K562 (cell line): ENCODE measurements around the gene MYCBP. TPM values are rescaled to one million over a fixed set of nuclear protein-coding genes. Genes with fewer than 3 reads are reported as not detected.

Source experiments
- ARID4B ChIP-seq: sonication (generic); formaldehyde crosslinking; IDR thresholded peaks from 2 replicates; pipeline ENCODE4 v1.8.0; 2022; ENCODE audit warnings: mild to moderate bottlenecking, missing genetic modification reagents
- E2F4 ChIP-seq: sonication (generic); formaldehyde crosslinking; IDR thresholded peaks from 2 replicates; pipeline ENCODE4 v1.8.0; 2022; ENCODE audit warnings: mild to moderate bottlenecking, low read depth, missing genetic modification reagents
- GATA2 ChIP-seq: sonication (generic); formaldehyde crosslinking; IDR thresholded peaks from 2 replicates; pipeline ENCODE4 v1.4.0; 2020; ENCODE audit warnings: mild to moderate bottlenecking, missing genetic modification reagents
- GTF2E2 ChIP-seq: fragments of 200-800 bp; sonication (Bioruptor generic); IDR thresholded peaks from 2 replicates; pipeline ENCODE4 v1.6.1; 2016; ENCODE audit warnings: missing genetic modification characterization, missing compliant biosample characterization
- MIER1 ChIP-seq: fragments of 450-650 bp; IDR thresholded peaks from 2 replicates; pipeline ENCODE4 v1.6.1; 2016; ENCODE audit warnings: antibody characterized with exemption, mild to moderate bottlenecking, low read depth
- NFRKB ChIP-seq: fragments of 450-650 bp; IDR thresholded peaks from 2 replicates; pipeline ENCODE4 v1.6.1; 2016; ENCODE audit warnings: low read depth
- PHF20 ChIP-seq: fragments of 450-650 bp; IDR thresholded peaks from 2 replicates; pipeline ENCODE4 v1.6.1; 2018; ENCODE audit not compliant: partially characterized antibody
- RFX1 ChIP-seq: fragments of 450-650 bp; IDR thresholded peaks from 2 replicates; pipeline ENCODE4 v1.6.1; 2016; ENCODE audit warnings: mild to moderate bottlenecking, moderate library complexity
- TFAM ChIP-seq: fragments of 250-450 bp; sonication (Bioruptor Pico); conservative IDR thresholded peaks from 2 replicates; pipeline ENCODE4 v1.5.0; 2021; ENCODE audit warnings: mild to moderate bottlenecking, moderate library complexity
- ZBTB17 ChIP-seq: fragments of 450-650 bp; formaldehyde crosslinking; IDR thresholded peaks from 2 replicates; pipeline ENCODE4 v1.4.0; 2020; ENCODE audit warnings: mild to moderate bottlenecking
- polyA plus RNA-seq, 8 experiments: library from polyadenylated mRNA; depleted of rRNA in 4 of 8; stranded (reverse) in 5 of 8; unstranded in 3 of 8; fragments of >200 nt; fragmentation: Nextera tagmentation in 2 of 8; fragmentation: Illumina TruSeq in 1 of 8; extraction: Ambion mirVana in 2 of 8; extraction: Trizol in 1 of 8; gene quantifications; 2 replicates each; pipeline versions ENCODE4 v1.2.1 to v1.2.3, GENCODE V29; 2011 to 2014; ENCODE audit warnings: inconsistent platforms in 1 of 8, missing spikeins in 1 of 8
- total RNA-seq, 7 experiments: library from RNA; depleted of rRNA in 6 of 7; stranded (reverse); fragments of >200 nt in 6 of 7; fragmentation: Illumina TruSeq in 2 of 7; extraction: Trizol in 2 of 7; gene quantifications; 2 replicates each; pipeline versions ENCODE4 v1.2.1 to v1.2.3, GENCODE V29; 2011 to 2021; ENCODE audit warnings: low replicate concordance in 1 of 7
- TF ChIP-seq, protein P1 (sequence below): fragments of 250-450 bp; sonication (Bioruptor Pico); IDR thresholded peaks from 2 replicates; pipeline ENCODE4 v1.4.0; 2020
- TF ChIP-seq, protein P2 (sequence below): fragments of 450-650 bp; IDR thresholded peaks from 2 replicates; pipeline ENCODE4 v1.7.1; 2018; ENCODE audit warnings: mild to moderate bottlenecking, low read depth; ENCODE audit not compliant: partially characterized antibody

MYCBP gene
- total and polyA plus RNA-seq, 9 of the 15 experiments (the other 6 are each of a cell fraction or from before 2014, with no cell fraction given): 32.3 to 253 (median 72.9) TPM

- TF ChIP-seq ARID4B (CRISPR knock-in tag) (0 out of 2 replicates have a peak, but pooled peaks have one; percentile 51), GATA2 (peak; percentile 95), GTF2E2 (tag) (no peak), MIER1 (no peak), E2F4 (CRISPR knock-in tag) (no peak), ZBTB17 (CRISPR knock-in tag) (peak; percentile 83), NFRKB (no peak), PHF20 (peak; percentile 19), TFAM (no peak), RFX1 (no peak)
- TF ChIP-seq, protein P1, sequence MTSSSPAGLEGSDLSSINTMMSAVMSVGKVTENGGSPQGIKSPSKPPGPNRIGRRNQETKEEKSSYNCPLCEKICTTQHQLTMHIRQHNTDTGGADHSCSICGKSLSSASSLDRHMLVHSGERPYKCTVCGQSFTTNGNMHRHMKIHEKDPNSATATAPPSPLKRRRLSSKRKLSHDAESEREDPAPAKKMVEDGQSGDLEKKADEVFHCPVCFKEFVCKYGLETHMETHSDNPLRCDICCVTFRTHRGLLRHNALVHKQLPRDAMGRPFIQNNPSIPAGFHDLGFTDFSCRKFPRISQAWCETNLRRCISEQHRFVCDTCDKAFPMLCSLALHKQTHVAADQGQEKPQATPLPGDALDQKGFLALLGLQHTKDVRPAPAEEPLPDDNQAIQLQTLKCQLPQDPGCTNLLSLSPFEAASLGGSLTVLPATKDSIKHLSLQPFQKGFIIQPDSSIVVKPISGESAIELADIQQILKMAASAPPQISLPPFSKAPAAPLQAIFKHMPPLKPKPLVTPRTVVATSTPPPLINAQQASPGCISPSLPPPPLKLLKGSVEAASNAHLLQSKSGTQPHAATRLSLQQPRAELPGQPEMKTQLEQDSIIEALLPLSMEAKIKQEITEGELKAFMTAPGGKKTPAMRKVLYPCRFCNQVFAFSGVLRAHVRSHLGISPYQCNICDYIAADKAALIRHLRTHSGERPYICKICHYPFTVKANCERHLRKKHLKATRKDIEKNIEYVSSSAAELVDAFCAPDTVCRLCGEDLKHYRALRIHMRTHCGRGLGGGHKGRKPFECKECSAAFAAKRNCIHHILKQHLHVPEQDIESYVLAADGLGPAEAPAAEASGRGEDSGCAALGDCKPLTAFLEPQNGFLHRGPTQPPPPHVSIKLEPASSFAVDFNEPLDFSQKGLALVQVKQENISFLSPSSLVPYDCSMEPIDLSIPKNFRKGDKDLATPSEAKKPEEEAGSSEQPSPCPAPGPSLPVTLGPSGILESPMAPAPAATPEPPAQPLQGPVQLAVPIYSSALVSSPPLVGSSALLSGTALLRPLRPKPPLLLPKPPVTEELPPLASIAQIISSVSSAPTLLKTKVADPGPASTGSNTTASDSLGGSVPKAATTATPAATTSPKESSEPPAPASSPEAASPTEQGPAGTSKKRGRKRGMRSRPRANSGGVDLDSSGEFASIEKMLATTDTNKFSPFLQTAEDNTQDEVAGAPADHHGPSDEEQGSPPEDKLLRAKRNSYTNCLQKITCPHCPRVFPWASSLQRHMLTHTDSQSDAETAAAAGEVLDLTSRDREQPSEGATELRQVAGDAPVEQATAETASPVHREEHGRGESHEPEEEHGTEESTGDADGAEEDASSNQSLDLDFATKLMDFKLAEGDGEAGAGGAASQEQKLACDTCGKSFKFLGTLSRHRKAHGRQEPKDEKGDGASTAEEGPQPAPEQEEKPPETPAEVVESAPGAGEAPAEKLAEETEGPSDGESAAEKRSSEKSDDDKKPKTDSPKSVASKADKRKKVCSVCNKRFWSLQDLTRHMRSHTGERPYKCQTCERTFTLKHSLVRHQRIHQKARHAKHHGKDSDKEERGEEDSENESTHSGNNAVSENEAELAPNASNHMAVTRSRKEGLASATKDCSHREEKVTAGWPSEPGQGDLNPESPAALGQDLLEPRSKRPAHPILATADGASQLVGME: peak; percentile 81; the same call in 1 of the 2 replicates
- TF ChIP-seq, protein P2, sequence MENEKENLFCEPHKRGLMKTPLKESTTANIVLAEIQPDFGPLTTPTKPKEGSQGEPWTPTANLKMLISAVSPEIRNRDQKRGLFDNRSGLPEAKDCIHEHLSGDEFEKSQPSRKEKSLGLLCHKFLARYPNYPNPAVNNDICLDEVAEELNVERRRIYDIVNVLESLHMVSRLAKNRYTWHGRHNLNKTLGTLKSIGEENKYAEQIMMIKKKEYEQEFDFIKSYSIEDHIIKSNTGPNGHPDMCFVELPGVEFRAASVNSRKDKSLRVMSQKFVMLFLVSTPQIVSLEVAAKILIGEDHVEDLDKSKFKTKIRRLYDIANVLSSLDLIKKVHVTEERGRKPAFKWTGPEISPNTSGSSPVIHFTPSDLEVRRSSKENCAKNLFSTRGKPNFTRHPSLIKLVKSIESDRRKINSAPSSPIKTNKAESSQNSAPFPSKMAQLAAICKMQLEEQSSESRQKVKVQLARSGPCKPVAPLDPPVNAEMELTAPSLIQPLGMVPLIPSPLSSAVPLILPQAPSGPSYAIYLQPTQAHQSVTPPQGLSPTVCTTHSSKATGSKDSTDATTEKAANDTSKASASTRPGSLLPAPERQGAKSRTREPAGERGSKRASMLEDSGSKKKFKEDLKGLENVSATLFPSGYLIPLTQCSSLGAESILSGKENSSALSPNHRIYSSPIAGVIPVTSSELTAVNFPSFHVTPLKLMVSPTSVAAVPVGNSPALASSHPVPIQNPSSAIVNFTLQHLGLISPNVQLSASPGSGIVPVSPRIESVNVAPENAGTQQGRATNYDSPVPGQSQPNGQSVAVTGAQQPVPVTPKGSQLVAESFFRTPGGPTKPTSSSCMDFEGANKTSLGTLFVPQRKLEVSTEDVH: peak; percentile 31
Measured at GRCh38 chr1:38815903-38816627, 57.1 kb downstream of the MYCBP start (continued).
